ENCODE results near the gene NNT.
"Not testable (repeated sequence)": the region's sequence is repeated elsewhere in the genome, so short reads cannot be mapped to it uniquely, and the experiment has no call there.

The NNT gene

GRCh38 chr5:43667379-43667778 lies 64.4 kb downstream of the NNT start:
- not testable (repeated sequence) for DNase-seq (ENCODE audit: low read depth)

DNA sequence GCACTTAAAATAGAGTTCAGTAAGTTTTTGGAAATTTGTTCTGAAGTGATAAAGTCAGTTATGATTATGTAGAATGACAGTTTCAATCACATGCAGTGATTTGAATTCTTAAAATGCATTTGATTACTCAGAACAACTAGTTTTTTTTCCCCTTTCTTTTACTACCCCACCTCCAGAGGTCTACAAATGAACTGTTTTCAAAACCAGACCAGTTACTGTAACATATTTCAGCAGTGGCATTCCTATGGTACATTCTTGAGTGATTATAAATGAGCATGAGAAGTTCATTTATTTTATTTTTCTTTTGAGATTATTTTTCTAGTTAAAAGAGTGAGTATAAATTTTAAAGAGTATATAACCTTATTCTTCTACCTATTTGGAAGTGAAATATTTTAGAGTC lies 71.6 kb downstream of the NNT start:
- DNase-seq (ENCODE audit: low read depth) = no peak

DNA sequence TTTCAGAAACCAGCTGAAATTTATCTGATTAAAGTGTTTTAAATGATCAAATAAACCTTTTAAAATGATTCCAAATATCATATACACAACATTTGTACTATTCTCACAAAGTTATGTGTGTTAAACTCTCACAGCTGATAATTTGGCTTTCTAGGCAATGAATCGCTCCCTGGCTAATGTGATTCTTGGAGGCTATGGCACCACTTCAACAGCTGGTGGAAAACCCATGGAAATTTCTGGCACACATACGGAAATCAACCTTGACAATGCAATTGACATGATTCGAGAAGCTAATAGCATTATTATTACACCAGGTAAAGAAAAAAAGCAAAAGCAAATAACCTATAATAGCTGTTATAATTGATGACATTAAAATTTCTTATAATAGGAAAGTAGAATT lies 72.4 kb downstream of the NNT start:
- no peak for DNase-seq (ENCODE audit: low read depth)

GRCh38 chr5:43676083-43676840 lies 73.3 kb downstream of the NNT start:
- DNase-seq (ENCODE audit: low read depth) = peak; percentile 22

DNA sequence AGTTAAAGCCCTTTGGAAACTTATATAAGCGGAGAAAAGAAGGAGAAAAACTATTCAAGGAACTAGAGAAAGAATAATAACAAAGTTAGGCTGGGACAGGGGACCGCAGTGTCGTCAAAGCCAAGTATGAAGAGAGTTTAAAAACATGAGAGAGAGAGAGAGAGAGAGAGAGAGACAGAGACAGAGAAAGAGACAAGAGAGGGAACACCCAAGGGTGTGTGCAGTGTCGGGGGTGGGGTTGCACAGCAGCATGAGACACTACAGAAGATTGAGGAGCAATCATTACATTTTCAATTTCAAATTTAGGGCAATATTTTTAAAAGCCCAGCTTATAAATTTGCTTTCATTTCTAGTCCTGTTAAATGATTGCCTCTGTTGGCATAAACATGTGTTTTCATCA lies 74.3 kb downstream of the NNT start:
- no peak for DNase-seq (ENCODE audit: low read depth)

- DNase-seq (ENCODE audit: low read depth) = no peak
Measured at GRCh38 chr5:43679214-43679613, 76.2 kb downstream of the NNT start.

GRCh38 chr5:43680286-43680685 lies 77.3 kb downstream of the NNT start:
- no peak for DNase-seq (ENCODE audit: low read depth)

DNA sequence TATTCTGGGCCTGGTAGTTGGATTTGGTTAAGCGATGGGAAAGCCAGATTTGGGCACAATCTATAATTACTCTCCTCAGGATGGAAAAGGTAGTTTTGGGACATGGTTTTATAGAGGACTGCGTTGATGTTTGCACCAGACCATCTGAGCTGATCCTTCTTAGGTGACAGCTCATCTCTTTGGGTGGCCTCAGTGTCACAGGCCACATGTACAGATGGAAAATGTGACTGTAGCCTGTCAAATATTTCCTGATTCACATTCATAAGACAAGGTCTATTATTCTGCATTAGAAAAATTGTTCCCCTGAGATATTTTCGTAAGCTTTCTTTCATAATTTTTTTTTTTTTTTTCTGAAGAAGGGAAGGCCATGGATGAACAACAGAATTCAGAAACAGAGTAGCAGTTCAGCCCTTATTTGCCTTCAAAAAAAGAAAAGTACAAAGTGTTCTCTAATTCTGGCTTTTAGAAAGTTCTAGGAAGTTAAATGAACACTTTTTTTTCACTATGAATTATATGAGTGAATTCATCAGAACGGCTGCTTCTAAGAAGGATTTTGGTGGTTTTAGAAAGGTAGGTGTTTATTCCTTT lies 81.0 kb downstream of the NNT start:
- no peak for DNase-seq (ENCODE audit: low read depth)

DNA sequence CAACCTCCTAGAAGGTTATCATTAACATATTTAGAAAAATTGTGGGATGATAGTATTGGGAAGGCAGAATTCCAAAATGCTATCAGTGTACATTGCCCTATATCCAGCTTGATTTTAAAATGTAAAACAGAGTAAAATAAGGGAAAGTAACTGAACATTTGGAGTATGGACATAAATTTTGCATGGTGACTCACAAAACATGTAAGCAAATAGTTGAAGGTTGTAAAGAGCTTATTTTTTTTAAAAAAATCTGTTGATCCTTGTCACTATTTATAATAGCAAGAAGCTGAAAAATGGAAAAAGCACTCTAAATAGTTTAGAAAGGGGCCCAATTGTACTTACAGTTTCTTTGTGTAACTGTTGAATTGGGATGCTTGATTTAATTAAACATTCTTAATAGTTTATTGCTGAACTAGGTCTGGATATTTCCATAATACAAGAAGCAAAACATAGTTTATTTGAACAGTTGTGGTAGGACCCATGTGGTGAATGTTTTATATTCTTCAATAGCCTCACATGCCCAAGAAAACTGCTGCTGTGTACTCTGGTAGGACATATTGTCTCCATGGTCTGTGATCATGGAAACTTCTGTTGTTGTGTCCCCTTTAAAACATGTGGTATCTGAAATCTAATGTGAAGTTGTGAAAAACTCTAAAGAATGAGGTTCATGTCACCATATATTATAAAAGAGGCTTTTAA lies 82.4 kb downstream of the NNT start:
- DNase-seq (ENCODE audit: low read depth) = no peak

DNA sequence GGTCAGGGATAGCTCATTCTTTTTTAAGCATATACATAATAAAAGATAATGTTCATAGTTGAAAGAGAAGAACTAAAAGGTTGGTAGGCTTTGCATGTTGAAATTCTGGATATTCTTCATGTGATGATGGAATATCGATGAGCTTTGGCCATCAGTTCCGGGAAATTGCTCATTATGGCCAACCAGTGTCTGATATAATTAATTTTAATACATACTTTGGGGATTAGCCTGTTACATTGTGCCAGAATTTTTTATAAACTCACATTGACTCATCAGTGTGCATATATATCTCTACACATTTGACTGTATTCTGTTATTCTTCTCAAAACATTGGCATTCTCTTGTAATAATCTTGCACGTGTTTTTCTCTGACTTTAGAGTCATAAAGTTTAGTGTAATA lies 84.3 kb downstream of the NNT start:
- DNase-seq (ENCODE audit: low read depth) = no peak

- no peak for DNase-seq (ENCODE audit: low read depth)
Measured at GRCh38 chr5:43691275-43691674, 88.3 kb downstream of the NNT start.

- no peak for DNase-seq (ENCODE audit: low read depth)
Measured at GRCh38 chr5:43691893-43692292, 88.9 kb downstream of the NNT start.

GRCh38 chr5:43693411-43693810 lies 90.4 kb downstream of the NNT start:
- no peak for DNase-seq (ENCODE audit: low read depth)

GRCh38 chr5:43694027-43694426 lies 91.0 kb downstream of the NNT start:
- no peak for DNase-seq (ENCODE audit: low read depth)

DNA sequence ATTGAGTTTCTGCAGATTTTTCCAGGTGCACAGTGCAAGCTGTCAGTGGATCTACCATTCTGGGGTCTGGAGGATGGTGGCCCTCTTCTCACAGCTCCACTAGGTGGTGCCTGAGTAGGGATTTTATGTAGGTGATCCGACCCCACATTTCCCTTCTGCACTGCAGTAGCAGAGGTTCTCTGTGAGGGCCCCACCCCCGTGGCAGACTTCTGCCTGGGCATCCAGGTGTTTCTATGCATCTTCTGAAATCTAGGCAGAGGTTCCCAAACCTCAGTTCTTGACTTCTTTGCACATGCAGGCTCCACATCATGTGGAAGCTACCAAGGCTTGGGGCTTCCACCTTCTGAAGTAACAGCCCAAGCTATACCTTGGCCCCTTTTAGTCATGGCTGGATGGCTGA lies 93.5 kb downstream of the NNT start:
- DNase-seq (ENCODE audit: low read depth) = not testable (repeated sequence)

DNA sequence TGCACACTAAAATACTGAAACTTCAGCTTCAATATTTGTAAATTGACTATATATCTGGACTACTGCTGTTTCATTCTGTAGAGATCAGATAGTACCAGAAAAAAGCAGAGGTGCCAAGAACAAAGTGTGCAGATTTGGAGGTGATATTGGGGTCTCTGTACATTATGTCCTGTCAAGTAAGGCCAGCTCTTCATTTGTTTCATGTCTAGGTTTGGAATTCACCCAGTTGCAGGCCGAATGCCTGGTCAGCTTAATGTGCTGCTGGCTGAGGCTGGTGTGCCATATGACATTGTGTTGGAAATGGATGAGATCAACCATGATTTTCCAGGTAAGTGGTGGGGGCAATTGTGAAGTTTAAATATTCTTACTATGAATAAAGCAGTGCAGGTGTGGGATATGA lies 96.9 kb downstream of the NNT start:
- no peak for DNase-seq (ENCODE audit: low read depth)

DNA sequence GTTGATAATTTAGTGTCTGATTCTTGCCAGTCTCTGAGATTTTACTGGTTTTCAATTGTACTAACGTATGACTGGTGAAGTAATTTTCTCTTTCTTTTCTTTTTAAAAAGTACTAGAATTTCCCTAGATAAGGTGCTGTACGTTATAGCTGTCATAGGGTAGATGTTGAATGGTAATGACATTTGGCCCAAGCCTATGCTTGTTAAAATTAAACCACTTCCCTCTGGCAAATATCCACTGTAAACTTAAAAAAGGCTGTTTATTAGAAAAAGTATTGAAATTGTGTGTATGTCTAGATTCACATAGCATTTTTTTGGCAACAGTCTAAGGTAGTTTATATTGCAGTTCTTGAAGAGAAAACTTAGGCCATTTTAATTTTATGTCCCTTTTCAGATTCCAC lies 97.6 kb downstream of the NNT start:
- no peak for DNase-seq (ENCODE audit: low read depth)

DNA sequence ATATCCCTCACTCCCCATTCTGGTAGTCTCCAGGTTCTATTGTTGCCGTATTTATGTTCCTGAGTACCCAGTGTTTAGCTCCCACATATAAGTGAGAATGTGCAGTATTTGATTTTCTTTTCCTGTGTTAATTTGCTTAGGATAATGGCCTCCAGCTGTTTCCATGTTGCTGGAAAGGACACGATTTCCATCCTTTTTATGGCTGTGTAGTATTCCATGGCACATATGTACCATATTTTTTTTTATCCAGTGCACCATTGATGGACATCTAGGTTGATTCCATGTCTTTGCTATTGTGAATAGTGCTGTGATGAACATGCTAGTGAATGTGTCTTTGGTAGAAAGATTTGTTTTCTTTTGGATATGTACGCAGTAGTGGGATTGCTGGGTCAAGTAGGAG lies 98.2 kb downstream of the NNT start:
- no peak for DNase-seq (ENCODE audit: low read depth)

- DNase-seq (ENCODE audit: low read depth) = no peak
Measured at GRCh38 chr5:43702293-43702692, 99.3 kb downstream of the NNT start.

DNA sequence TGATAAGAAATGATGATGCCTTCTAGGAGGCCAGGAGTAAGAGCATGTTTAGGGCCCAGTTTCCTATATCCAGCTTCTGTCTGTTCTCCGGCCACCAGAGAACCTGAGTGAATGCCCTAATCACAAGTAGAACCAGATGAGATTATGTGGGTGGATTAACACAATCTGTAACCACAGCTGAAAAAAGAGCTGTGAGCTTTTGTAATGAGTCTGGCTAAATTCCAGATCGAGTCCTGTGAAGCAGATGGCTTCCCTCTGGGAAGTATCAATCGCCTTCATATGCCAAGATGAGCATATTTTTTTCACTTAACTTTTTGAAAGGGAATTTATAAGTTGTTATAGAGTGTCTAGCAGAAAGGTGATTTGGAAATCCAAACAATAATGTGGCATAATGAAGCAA lies 99.8 kb downstream of the NNT start:
- DNase-seq (ENCODE audit: low read depth) = no peak

- no peak for DNase-seq (ENCODE audit: low read depth)
Measured at GRCh38 chr5:43704243-43704642, 101.3 kb downstream of the NNT start.

- not testable (repeated sequence) for DNase-seq (ENCODE audit: low read depth)
Measured at GRCh38 chr5:43706576-43706975, 103.6 kb downstream of the NNT start.

- DNase-seq (ENCODE audit: low read depth) = peak; percentile 87
Measured at GRCh38 chr5:43711496-43711895, 108.5 kb downstream of the NNT start.
